Natural killer cell (primary cell): ENCODE measurements around the gene ERMAP. TPM values are rescaled to one million over a fixed set of nuclear protein-coding genes. Genes with fewer than 3 reads are reported as not detected.

Experiments used
- ATAC-seq, 3 donors: fragments of 150-1000 bp in 2 of 3; fragments of 200-7000 bp in 1 of 3; cut with Tn5 transposase; 1 replicate in 1 of 3; 2 replicates in 2 of 3; pipeline ENCODE4 v1.10.0; 2021; ENCODE audit warnings: mild to moderate bottlenecking in 2 of 3, moderate library complexity in 2 of 3
- DNase-seq, 2 donors: peaks; one replicate each; pipeline versions ENCODE4 v3.0.0 to v3.0.0-alpha.2; 2013 to 2021; ENCODE audit warnings: mixed read lengths in 1 of 2
- H3K27ac ChIP-seq: one replicate; pipeline ENCODE4 v1.5.1; 2013; ENCODE audit warnings: mild to moderate bottlenecking, low read length
- H3K27me3 ChIP-seq: one replicate; pipeline ENCODE4 v1.6.1; 2013; ENCODE audit warnings: low read length; ENCODE audit not compliant: control insufficient read depth, insufficient read depth
- H3K36me3 ChIP-seq: one replicate; pipeline ENCODE4 v1.6.1; 2013; ENCODE audit warnings: low read length; ENCODE audit not compliant: control insufficient read depth, insufficient read depth
- H3K4me1 ChIP-seq: one replicate; pipeline ENCODE4 v1.6.1; 2013; ENCODE audit warnings: low read length; ENCODE audit not compliant: control insufficient read depth, insufficient read depth
- H3K4me3 ChIP-seq: one replicate; pipeline ENCODE4 v1.5.1; 2013; ENCODE audit warnings: low read length
- H3K9me3 ChIP-seq: one replicate; pipeline ENCODE4 v1.6.1; 2013; ENCODE audit warnings: low read length; ENCODE audit not compliant: control insufficient read depth, insufficient read depth
- H3K27ac Mint-ChIP-seq, 2 donors: one replicate each; pipeline ENCODE4 v1.8.0; 2022; ENCODE audit warnings: mild to moderate bottlenecking in 2 of 2, mixed read lengths in 2 of 2, moderate library complexity in 1 of 2
- H3K27me3 Mint-ChIP-seq, 2 donors: one replicate each; pipeline ENCODE4 v1.8.0; 2022; ENCODE audit warnings: low read depth in 2 of 2, mixed read lengths in 2 of 2
- H3K36me3 Mint-ChIP-seq: one replicate; pipeline ENCODE4 v1.8.0; 2022; ENCODE audit warnings: mixed read lengths
- H3K4me1 Mint-ChIP-seq, 2 donors: one replicate each; pipeline ENCODE4 v1.8.0; 2022; ENCODE audit warnings: mixed read lengths in 2 of 2
- H3K4me3 Mint-ChIP-seq: one replicate; pipeline ENCODE4 v1.8.0; 2022; ENCODE audit warnings: mild to moderate bottlenecking, moderate library complexity, mixed read lengths
- H3K9me3 Mint-ChIP-seq, 2 donors: one replicate each; pipeline ENCODE4 v1.8.0; 2022; ENCODE audit warnings: mixed read lengths in 2 of 2
- CTCF ChIP-seq: fragments of 200-600 bp; IDR thresholded peaks from one replicate; pipeline ENCODE4 v1.8.0; 2022; ENCODE audit warnings: antibody characterized with exemption
- WGBS: methylation state at CpG from one replicate; pipeline ENCODE4 v1.1.7; 2013; ENCODE audit warnings: missing lambda C conversion rate; ENCODE audit not compliant: insufficient coverage; 5-methylcytosine and 5-hydroxymethylcytosine counted together
- intact Hi-C: fragments of 100-400 bp; cut with micrococcal nuclease; formaldehyde crosslinking; loops from one replicate; pipeline ENCODE4 v1.14.2; 2022
- total RNA-seq, 4 donors: library from RNA; stranded (reverse); fragments of 120-200 nt in 1 of 4; gene quantifications; one replicate each; pipeline versions ENCODE4 v1.2.3 to v1.2.4, GENCODE V29; 2013 to 2022

Gene ERMAP
- total RNA-seq, 3 donors from 2014 or later (not counting 1 experiment from before 2014, with no cell fraction given), result 7.0 to 7.5 (median 7.5) TPM

DNA sequence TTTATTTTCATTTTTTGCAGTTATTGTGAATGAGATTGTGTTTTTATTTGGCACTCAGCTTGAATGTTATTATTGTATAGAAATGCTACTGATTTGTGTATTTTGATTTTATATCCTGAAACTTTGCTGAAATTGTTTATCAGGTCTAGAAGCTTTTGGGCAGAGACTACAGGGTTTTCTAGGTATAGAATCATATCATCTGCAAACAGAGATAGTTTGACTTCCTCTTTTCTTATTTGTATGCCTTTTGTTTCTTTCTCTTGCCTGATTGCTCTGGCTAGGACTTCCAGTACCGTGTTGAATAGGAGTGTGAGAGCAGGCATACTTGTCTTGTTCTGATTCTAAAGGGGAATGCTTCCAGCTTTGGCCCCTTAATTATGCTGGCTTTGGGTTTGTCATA lies 56.7 kb downstream of the ERMAP start:
- peaks cover 22 to 32% of the 10 kb centered on the region in 2 donors for H3K27me3 Mint-ChIP-seq
- H3K9me3 Mint-ChIP-seq, result no peaks in the 10 kb centered on the region
- no peak overlapping the region for H3K27ac Mint-ChIP-seq
- no peaks in the 10 kb centered on the region for H3K36me3 ChIP-seq
- TF ChIP-seq CTCF, result no peak
- H3K9me3 ChIP-seq, result no peaks in the 10 kb centered on the region
- ATAC-seq (no peak), DNase-seq (no peak)
- no peak overlapping the region for H3K27ac ChIP-seq
- no peak overlapping the region for H3K4me3 ChIP-seq
- no peaks in the 10 kb centered on the region for H3K36me3 Mint-ChIP-seq
- peaks cover 2% of the 10 kb centered on the region for H3K27me3 ChIP-seq
- no peak overlapping the region for H3K4me3 Mint-ChIP-seq
- no peaks in the 10 kb centered on the region for H3K4me1 Mint-ChIP-seq
- H3K4me1 ChIP-seq, result no peaks in the 10 kb centered on the region
- WGBS, result 71% methylated on average over 1 of the region's 1 CpG
- intact Hi-C loops, result no loop called here

- Histone ChIP-seq H3K4me1 (no peaks in the 10 kb centered on the region), H3K4me3 (no peak overlapping the region), H3K27me3 (peaks cover 2% of the 10 kb centered on the region), H3K36me3 (no peaks in the 10 kb centered on the region), H3K9me3 (no peaks in the 10 kb centered on the region), H3K27ac (no peak overlapping the region)
- Mint-ChIP-seq H3K4me3 (no peak overlapping the region), H3K27ac (no peak overlapping the region), H3K36me3 (no peaks in the 10 kb centered on the region), H3K9me3 (no peaks in the 10 kb centered on the region), H3K27me3 (peaks cover 21 to 22% of the 10 kb centered on the region in 2 donors), H3K4me1 (no peaks in the 10 kb centered on the region)
- intact Hi-C loops, result no loop called here
- TF ChIP-seq CTCF, result no peak
- DNase-seq (no peak), ATAC-seq (no peak)
These were observed 59.1 kb downstream of the ERMAP start for GRCh38 chr1:42876009-42876408.

- no peaks in the 10 kb centered on the region for H3K4me1 Mint-ChIP-seq
- ATAC-seq, result no peak
These were observed 60.5 kb downstream of the ERMAP start for GRCh38 chr1:42877380-42877779.

More at GRCh38 chr1:42877380-42877779, 60.5 kb downstream of the ERMAP start:
- Histone ChIP-seq H3K27ac (no peak overlapping the region), H3K36me3 (no peaks in the 10 kb centered on the region), H3K4me3 (no peak overlapping the region), H3K9me3 (no peaks in the 10 kb centered on the region), H3K27me3 (peaks cover 2% of the 10 kb centered on the region), H3K4me1 (no peaks in the 10 kb centered on the region)
- 40% methylated on average over 2 of the region's 2 CpGs for WGBS
- Mint-ChIP-seq H3K9me3 (no peaks in the 10 kb centered on the region), H3K4me3 (no peak overlapping the region), H3K36me3 (no peaks in the 10 kb centered on the region), H3K27ac (no peak overlapping the region), H3K27me3 (peaks cover 23 to 27% of the 10 kb centered on the region in 2 donors)
- DNase-seq, result no peak
- intact Hi-C loops, result no loop called here
- no peak for TF ChIP-seq CTCF
